CD4-positive, alpha-beta T cell treated with Interleukin-15 for 1 hour (primary cell): ENCODE data around the gene SLC15A2.
"Not testable (repeated sequence)": the region's sequence is repeated elsewhere in the genome, so short reads cannot be mapped to it uniquely, and the experiment has no call there.

Experiments used
- DNase-seq: peaks from one replicate; pipeline ENCODE4 v3.0.0-alpha.2; 2020

Gene SLC15A2

DNA sequence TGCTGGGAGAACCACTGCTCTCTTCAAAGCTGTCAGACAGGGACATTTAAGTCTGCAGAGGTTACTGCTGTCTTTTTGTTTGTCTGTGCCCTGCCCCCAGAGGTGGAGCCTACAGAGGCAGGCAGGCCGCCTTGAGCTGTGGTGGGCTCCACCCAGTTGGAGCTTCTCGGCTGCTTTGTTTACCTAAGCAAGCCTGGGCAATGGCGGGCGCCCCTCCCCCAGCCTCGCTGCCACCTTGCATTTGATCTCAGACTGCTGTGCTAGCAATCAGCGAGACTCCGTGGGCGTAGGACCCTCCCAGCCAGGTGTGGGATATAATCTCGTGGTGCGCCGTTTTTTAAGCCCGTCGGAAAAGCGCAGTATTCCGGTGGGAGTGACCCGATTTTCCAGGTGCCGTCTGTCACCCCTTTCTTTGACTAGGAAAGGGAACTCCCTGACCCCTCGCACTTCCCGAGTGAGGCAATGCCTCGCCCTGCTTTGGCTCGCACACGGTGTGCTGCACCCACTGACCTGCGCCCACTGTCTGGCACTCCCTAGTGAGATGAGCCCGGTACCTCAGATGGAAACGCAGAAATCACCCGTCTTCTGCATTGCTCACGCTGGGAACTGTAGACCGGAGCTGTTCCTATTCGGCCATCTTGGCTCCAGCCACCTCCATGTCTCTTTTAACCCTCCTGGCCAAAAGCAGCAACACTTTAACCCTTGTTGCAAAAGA is 44.1 kb downstream of the SLC15A2 start:
- DNase-seq, result not testable (repeated sequence)

DNA sequence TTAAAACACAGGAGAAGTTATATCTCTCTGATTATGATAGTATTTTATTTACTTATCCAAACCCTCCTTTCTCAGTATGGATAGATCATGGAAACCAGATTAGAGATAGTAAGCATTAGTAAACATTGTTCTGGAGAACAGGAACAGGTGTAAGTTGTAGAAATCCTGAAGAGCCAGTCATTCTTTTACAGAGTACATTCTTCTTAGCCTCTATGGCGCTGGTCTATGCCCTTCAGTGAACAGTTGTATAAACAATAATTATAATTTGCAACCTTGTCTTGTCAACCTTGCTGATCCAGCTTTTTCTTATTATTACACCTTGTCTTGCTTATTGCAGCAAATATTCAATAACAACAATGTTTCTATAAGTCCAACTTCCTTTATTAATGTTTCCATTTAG is 47.4 kb downstream of the SLC15A2 start:
- DNase-seq, result no peak

DNA sequence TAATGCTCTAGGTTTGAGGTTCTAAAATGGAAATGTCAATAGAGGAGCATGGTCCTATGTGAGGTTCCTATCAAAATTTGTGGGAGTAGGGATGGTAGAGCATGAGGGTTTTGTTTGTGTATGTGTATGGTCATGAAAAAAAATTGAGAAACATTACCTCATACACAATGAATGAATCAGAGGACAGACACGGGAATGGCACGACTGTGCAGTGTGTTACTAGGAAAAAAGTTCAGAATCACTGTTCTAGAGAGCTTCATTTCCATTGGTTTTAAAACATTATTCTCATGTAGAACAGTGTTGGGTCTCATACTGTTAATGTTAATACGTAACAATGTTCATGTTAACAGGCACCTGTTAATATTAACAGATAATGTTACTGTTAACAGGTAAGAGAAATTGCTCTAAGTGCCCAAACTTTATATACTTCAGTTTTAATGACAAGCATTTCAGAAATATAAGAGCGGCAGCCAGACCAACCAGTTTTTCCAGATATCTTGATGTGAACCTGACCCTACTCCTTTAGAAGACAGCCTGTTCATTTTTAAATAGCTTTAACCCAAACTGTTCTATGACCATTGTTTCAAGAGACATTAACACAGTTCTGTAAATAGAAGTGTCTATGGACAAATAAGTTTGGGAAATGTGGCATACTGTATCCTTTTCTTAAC is 48.0 kb downstream of the SLC15A2 start:
- no peak for DNase-seq

DNA sequence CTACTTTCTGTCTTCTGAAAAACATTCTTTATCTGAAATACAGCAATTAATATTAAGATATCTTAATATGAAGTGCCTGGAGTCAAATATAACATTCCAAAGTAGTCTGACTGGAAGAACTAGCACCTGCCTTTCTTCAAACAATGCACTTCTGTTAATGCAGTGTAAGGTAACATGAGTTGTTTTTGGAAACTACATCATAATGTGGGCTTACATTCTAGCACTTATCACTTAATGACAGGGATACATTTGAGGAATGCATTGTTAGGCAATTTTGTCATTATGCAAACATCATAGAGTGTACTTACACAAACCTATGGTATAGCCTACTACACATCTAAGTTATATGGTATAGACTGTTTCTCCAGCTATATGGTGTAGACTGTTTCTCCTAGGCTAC is 49.2 kb downstream of the SLC15A2 start:
- no peak for DNase-seq

DNA sequence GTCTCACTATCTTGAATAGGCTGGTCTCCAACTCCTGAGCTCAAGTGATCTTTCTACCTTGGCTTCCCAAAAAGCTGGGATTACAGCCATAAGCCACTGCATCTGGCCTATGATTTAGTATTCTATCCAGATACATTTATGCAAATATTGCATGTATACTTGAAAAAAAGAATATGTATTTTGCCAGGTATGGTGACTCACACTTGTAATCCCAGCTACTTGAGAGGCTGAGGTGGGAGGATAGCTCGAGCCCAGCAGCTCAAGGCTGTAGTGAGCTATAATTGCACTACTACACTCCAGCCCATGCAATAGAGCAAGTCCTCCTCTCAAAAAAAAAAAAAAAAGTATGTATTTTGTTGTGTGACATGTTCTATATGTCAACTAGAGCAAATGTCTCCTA is 54.4 kb downstream of the SLC15A2 start:
- no peak for DNase-seq

DNA sequence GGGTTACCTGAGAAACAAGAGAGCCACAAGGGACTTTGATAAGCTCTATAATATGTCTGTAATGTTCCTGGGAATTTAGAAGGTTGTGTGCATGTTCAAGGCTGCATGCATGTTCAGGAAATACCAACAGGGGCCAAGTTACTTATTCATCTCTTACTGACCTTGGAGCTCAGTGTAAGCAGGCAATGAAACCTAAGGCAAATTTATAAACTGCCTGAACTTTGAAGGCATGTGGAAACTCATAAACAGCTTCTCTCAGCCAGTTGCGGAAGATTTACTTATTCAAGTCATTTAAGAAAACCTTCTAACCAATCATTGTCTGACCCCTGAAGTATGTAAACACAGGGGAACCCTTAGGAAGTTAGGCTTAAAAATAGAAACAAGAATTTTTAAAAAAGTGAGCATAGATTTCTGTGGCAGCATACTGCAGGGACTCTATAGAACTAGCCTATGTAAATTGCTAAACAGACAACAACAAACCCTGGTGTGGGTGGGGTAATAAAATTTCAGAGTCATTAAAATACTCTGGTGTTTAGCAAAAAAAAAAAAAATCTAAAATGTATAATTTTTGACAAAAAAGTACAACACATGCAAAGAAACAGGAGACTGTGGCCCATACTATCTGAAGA is 57.2 kb downstream of the SLC15A2 start:
- no peak for DNase-seq

DNA sequence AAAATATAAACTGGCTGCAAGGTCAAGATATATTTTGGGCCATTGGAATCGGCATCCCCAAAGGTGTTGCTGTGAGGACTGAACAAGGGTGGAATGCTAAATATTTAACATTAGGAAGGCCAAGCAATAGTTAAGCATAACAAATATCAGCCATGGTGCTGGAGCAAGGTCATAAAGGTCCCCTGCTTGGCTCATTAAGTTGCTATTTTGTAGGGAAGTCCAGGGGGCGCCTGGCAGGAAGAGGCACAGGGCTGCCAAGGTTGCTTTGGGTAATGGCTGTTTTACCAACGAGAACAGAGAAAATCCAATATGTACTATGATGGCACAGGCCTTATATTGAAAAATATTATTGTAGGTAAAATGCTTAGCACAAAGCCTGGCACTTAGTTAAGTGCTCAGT is 62.2 kb downstream of the SLC15A2 start:
- no peak for DNase-seq

DNA sequence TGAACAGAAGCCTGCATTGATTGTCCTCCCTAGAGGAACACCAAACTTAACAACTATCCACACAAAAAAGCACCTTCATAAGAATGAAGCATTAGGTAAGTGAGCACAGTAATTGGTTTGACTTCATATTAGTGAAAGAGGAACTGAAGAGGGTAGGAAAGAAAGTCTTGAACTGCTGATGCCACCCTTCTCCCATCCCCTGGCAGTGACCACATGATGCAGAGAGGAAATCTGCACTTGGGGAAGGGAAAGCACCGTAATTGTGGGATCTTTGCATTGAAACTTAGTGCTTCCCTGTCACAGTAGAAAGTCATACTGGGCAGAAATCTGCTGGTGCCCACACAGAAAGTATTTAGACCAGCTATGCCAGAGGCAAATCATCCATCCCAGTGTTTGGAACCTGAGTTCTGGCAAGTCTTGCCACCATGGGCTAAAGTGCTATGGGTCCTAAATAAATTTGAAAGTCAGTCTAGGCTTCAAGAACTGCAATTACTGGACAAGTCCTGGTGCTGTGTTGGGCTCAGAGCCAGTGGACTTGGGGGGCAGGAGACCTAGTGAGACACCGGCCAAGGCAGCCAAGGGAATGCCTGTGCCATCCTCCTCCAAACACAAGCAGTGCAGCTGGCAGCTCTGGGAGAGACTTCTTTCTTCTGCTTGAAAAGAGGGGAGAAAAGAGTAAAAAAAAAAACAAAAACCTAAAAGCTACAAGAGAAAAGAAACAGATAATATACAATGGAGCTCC is 63.6 kb downstream of the SLC15A2 start:
- DNase-seq, result peak; percentile 34

DNA sequence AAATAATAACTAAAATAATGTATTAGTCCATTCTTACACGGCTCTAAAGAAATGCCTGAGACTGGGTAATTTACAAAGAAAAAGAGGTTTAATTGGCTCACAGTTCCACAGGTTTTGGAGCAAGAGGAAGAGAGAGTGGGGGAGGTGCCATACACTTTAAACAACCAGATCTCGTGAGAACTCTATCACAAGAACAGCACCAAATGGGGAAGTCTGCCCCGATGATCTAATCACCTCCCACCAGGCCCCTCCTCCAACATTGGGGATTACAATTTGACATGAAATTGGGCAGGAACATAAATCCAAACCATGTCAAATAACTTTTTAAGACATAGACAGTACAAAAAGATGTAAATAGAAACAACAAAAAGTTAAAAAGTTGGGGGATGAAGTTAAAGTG is 64.6 kb downstream of the SLC15A2 start:
- no peak for DNase-seq

DNA sequence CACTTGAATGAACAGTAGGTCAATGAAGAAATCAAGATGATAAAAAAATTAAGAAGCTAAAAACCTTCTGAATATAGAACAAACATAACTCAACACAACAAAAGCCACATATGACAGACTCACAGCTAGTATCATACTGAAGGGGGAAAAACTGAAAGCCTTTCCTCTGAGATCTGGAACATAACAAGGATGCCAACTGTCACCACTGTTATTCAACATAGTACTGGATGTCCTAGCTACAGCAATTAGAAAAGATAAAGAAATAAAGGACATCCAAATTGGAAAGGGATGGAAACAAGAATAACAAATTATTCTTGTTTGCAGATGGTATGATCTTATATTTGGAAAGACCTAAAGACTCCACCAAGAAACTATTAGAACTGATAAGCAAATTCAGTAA is 67.1 kb downstream of the SLC15A2 start:
- DNase-seq, result no peak

DNA sequence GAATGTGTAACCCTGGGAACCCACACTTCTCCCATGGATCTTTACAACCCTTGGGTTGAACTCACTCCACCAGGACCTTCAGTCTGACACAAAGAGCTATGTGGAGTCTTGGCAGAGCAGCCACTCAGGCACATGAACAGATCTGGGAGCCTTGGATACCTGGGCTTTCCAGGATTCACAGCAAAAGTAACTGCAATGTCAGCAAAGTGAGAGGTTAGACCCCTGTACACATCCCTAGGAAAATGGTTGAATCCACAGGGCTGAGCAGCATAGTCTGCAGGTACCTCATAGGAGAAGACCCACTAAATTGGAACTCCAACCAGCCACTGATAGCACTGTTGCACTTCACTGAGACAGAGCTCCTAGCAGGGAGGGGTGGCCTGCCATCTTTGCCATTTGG is 68.2 kb downstream of the SLC15A2 start:
- DNase-seq, result no peak

DNA sequence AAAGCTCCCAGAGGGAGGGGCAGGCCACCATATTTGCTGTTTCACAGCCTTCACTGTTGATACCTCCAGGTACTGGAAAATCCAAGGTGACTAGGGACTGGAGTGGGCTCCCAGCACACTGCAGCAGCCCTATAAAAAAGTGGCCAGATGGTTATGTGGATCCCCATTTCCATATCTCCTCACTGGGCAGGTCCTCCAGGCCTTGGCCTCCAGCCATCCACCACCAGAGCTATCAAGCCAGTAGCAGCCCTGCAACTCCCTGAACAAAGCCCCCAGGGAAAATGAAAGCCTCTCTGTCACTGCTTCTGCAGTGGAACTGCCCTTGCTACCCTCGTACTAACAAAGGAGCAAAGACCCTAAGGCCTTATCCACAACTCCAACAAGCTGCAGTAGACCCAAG is 69.4 kb downstream of the SLC15A2 start:
- no peak for DNase-seq

DNA sequence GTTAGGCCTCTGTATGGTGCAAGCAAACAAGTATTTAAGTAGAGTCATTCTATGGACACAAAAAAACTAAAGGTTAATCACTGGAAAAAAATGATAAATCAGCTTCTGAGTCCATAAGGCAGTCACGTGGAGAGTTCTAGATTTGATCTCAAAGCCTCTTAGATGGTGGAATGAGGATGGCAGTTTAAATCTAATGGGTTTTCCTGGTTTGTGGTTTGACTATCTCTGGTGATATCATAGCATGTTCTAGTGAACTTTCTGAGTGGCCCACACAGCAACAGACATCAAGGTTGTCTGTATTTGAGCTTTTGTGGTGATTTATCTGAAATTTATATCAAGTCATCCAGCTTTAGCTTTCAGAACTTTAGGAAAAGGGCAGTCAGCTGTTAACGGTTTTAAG is 75.4 kb downstream of the SLC15A2 start:
- DNase-seq, result no peak

DNA sequence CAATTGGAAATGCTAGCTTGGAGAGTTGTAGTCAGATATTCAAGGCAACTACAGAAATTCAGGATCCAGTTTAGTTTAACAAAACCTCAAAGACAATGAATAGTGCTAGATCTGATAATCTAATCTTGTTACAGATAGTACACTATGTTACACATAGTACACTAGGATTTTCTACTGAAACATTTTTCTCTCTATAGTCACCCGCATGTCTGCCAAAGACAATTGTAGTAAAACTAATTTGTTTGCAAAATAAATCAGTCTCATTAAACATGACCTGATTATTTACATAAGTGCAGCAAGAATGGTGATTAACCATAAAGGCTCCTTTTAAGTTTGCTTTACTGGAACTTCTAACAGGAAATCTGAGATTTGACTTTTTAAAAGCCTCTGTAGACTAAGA is 75.8 kb downstream of the SLC15A2 start:
- DNase-seq, result no peak

DNA sequence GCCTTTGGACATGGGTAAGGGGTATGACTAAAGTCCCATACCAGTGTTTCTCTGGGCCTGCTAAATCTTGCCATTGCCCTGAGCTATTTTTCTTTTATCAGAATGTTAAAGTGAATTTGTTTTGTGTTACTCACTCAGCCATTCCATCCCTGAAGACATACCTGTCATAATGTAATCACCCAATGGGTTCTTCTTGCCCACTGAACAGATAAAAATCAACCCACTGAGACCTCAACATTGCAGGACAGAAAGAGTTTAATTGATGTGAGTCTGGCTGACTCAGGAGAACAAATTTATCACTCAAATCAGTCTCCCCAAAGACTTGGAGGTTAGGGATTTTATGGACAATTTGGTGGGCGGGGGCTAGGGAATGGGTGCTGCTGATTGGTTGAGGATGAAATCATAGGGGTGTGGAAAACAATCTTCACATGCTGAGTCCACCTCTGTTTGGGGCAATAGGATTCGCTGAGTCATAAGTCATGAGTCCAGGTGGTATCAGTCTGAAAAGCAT is 80.5 kb downstream of the SLC15A2 start:
- DNase-seq, result no peak

DNA sequence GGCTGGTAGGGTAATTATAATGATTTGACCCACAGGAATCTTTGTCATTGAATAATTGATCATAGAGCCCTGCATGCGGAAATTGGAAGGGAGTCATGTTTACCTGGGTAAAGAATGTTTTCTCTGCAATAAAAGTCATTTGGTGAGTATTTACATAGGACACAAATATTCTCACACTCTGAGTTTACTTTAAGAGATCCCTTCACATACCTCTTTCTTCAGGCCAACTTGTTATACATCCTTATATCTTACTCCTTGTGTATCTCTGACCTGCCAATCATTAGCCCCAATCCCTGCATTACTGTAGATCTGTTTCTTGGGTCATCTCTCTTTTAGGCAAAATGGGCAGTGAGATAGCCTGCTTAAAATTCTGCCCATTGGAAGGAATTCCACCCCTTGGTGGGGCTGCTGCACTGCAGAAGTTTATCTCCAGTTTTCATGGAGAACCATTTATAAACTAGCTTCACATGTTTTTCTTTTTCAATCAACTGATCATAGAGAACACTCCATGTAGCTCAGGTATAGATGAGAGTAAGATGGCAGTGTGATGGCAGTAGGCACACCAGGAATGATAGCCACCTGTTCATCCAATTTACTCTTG is 81.6 kb downstream of the SLC15A2 start:
- DNase-seq, result no peak

DNA sequence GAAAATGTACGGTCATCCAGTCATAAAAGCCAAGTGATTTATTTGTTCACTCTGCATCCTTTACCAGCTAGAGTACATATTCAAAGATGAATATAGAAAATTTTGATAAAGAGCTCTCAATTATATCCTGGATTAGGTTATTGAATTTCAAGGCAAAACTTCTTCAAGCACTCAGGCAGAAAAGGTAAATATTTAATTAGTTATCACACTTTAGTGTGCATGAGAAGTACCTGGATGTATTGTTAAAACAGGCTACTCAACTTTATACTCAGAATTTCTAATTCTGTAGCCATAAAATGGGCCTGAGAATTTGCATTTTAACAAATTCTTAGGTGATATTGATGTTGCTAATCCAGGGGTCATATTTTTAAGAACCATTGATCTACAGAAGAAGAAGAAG is 82.5 kb downstream of the SLC15A2 start:
- no peak for DNase-seq

DNA sequence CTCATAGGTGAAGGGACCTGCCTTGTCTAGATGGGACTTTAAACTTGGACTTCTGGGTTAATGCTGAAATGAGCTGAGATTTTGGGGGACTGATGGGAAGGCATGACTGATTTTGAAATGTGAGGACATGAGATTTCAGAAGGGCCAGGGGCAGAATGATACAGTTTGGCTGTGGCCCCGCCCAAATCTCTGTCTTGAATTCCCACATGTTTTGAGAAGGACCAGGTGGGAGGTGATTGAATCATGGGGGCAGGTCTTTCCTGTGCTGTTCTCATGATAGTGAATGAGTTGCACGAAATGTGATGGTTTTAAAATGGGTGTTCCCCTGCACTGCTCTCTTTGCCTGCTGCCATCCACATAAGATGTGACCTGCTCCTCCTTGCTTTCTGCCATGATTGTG is 85.0 kb downstream of the SLC15A2 start:
- no peak for DNase-seq

DNA sequence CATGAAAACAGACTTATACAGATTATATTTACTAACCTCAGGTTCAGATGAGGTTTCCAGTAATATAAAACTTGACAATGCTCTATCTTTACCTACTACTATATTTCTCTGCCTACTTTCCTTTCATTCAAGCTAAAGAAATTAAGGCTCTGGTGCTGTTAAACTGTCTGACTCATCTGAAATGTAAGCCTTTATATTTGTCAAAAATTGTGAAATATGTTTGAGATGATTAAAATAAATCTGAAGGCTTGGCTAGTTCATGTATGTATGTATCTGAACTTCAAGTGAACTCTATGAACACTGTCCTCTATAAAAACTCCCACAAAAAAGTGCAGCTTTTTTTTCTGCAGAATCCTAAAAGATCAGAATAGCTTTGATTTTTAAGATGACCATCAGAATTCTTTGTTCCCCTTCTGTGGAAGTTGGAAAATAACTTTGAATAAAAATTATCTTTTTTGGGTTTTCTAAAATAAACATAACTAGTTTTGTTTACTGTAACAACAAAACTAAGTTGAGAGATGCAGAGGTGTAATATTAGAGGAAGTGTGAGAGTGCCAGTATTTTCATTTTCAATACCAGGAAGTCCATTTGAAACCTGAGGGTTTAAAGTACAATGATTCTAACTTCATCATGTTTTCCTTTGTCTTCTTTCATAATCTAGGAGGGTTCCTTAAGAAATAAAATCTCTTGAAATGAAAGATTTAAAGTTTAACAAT is 85.7 kb downstream of the SLC15A2 start:
- no peak for DNase-seq

DNA sequence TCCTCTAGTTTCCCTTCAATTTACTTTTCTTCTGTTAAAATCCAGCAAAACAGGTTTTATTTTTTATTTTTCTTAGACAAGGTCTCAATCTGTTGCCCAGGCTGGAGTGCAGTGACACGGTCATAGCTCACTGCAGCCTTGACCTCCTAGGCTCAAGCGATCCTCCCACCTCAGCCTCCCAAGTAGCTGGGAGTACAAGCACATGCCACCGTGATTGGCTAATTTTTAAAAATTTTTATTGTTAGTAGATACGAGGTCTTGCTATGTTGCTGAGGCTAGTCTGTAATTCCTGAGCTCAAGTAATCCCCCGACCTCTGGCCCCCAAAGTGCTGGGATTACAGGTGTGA is 86.2 kb downstream of the SLC15A2 start:
- DNase-seq, result no peak

DNA sequence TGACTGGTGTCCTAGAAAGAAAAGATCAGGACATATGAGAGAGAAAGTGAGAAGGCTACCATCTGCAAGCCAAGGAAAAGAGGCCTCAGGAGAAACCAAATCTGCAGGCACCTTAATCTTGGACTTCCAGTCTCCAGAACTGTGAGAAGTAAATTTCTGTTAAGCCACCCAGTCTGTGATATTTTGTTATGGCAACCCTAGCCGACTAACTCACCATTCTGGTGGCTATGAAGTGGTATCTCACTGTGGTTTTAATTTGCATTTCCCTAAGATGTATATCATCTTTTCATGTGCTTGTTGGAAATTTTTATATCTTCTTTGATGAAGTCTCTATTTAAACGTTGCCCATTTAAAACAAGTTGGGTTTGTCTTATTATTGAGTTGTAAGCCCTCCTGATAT is 87.3 kb downstream of the SLC15A2 start:
- no peak for DNase-seq

DNA sequence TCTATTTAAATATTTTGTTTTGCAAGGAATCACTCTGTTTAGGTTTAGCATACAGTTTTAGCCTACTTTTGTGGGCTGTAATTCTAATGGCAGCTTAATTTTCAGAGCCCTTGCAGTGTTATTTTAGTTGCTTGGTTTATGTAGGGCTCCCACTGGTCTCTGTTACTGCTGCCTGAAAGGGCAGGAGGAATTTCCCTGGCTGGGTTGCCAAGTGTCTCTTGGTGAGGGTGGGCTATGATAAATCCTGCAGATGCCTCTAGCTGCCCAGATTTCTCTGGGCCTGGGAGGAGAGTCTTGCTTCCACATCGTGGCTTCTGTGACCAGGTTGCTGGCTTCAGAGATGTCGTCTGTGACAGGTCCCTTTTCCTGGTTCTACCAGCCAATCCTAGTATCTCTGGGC is 91.6 kb downstream of the SLC15A2 start:
- no peak for DNase-seq

DNA sequence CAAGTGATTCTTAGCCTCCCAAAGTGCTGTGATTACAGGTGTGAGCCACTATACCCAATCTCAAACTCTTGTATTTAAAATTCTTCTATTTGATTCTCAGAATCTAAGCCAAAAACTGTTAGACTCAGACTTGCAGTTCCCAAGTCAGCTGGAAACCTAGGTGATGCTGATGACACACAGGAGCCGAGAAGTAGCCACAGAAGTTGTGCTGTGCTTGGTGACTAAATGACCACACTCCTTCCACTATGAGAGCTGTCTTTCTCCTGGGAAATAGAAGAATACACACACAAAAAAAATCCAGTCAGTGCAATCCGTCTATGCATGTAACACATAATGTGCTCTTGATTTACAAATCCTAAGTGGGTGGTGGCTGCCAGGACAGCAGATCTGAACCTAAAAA is 93.9 kb downstream of the SLC15A2 start:
- DNase-seq, result no peak
